Epithelial cell of esophagus (primary cell): ENCODE results near the gene TLE3.

Experiments used
- DNase-seq: peaks from one replicate; pipeline ENCODE4 v3.0.0; 2010; ENCODE audit warnings: low read depth
- H3K4me3 ChIP-seq: 2 replicates; pipeline ENCODE4 v1.5.1; 2011; ENCODE audit warnings: mild to moderate bottlenecking, low read length, control low read depth
- TF ChIP-seq, protein P1 (sequence below): IDR thresholded peaks from 2 replicates; pipeline ENCODE4 v1.5.1; 2011; ENCODE audit warnings: low read depth, mild to moderate bottlenecking, low read length, control low read depth, inconsistent platforms; ENCODE audit not compliant: insufficient read depth; ENCODE audit errors: missing control alignments

The TLE3 gene

DNA sequence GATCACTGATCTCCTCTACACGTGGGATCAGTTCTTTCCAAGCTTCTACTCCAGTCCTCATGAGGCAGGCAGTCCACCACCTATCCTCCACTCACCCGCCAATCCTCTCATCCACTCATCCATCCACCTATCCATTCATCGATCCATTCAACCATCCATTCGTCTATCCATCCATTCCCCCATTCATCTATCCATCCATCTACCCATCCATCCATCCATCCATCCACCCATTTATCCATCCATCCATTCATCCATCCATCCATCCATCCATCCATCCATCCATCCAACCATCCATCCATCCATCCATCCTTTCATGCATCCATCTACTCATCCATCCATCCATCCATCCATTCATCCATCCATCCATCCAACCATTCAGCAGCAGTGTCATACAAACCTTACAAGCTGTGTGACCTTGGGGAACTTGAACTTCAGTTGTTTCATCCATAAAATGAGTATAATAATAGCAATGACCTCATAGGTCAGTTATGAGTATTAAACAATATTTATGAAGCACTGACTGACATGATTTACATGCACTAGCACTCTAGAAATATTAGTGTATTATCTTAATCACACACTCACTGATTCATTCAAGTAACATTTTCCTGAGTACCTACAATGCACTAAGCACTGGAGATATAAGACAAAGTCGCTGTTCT lies 55.0 kb downstream of the TLE3 start:
- no peak for DNase-seq
- no peak overlapping the region for H3K4me3 ChIP-seq
- TF ChIP-seq, protein P1, sequence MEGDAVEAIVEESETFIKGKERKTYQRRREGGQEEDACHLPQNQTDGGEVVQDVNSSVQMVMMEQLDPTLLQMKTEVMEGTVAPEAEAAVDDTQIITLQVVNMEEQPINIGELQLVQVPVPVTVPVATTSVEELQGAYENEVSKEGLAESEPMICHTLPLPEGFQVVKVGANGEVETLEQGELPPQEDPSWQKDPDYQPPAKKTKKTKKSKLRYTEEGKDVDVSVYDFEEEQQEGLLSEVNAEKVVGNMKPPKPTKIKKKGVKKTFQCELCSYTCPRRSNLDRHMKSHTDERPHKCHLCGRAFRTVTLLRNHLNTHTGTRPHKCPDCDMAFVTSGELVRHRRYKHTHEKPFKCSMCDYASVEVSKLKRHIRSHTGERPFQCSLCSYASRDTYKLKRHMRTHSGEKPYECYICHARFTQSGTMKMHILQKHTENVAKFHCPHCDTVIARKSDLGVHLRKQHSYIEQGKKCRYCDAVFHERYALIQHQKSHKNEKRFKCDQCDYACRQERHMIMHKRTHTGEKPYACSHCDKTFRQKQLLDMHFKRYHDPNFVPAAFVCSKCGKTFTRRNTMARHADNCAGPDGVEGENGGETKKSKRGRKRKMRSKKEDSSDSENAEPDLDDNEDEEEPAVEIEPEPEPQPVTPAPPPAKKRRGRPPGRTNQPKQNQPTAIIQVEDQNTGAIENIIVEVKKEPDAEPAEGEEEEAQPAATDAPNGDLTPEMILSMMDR: no peak

DNA sequence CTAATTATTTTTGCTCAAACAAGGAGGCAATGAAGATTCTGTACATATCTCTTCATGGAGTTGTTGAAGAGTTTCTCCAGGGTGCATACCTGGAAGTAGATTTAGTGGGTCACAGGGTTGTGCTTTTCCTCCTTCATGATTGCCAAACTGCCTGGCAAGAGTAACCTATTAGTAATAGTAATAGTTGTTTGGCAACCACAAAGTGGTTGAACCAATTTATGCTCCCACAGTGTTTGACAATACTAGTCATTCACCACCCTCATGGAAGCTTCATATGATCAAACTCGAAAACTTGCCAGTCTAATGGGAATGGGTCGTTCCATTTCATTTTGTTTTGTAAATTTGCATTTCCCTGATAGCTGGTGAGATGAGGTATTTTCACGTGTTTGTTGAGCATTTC lies 57.8 kb downstream of the TLE3 start:
- DNase-seq: peak; percentile 69
- no peak overlapping the region for H3K4me3 ChIP-seq
- TF ChIP-seq, protein P1: no peak

DNA sequence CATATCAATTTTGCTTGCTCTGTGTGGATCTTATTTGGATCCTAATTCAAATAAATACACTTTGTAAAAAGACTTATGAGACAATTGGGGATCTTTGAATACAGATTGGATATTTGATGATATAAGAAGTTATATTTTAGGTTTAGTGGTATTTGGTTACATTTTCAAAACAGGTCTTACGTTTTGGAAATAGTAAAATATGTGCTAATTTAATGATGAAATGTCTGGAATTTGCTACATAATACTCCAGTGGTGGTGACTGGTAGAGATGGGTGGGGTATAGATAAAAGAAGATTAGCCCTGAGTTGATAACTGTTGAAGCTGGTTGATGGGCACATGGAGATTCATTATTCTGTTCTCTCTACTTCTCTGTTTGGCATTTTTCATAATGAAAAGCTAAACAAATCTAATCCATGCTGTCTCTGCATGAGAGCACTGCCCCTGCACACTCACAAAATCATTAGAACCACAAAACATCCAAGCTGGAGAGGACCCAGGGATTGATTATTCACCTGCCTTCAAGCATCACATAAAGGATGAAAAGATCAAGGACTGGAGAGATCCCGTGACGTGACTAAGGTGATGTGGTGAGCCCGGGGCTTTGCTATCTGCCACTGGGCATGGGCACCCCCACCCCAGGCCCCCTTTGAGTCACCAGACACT lies 58.9 kb downstream of the TLE3 start:
- TF ChIP-seq, protein P1: no peak
- DNase-seq: no peak
- H3K4me3 ChIP-seq: no peak overlapping the region

DNA sequence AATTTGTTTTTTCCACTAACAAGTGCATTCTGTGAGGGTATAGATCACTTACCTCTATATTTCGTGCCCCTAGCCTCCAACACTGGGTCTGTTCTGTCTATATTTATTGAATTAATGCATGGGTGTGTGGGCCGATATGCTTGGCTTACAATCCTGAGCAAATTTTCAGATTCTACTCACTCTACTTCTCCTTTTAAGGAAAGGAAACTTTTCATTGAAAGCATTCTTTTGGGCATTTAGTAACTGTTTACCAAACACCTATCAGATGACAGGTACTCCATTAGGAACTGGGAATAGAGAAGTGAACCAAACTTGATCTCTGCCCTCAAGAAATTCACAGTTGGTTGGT lies 60.5 kb downstream of the TLE3 start:
- no peak for DNase-seq
- TF ChIP-seq, protein P1: no peak
- no peak overlapping the region for H3K4me3 ChIP-seq

DNA sequence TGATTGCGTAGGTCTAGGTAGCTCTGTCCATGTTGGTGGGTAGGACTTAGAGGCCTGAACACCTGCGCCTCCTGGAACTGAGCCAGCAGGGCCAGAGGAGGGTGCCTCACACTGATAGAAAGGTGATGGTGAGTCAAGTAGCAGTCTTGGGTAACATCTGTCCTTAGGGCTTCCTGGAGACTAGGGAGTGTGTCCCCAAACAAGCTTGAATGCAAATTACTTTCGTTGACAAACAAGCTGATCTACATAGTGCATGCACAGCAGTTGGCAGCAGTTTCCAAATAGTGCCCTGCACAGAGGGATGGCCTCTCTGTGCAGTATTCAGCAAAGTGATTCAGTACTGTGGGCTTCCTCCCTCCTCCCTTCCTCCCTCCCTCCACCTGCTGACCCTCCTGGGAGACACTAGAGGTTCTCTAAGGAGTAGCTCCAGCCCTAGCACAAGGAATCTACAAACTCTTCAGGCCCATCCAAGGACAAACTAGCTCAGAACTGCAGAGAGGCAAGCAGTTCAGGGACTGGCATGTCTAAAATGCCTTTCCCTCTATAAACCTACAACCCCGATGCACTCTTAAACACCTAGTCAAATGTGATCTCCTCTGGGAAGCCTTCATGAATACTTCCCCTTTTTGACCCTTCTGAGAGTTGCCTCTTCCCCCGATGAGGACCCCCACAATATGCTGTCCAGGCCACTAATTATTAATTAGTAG lies 61.0 kb downstream of the TLE3 start:
- TF ChIP-seq, protein P1: peak; percentile 1
- DNase-seq: peak; percentile 68
- no peak overlapping the region for H3K4me3 ChIP-seq

DNA sequence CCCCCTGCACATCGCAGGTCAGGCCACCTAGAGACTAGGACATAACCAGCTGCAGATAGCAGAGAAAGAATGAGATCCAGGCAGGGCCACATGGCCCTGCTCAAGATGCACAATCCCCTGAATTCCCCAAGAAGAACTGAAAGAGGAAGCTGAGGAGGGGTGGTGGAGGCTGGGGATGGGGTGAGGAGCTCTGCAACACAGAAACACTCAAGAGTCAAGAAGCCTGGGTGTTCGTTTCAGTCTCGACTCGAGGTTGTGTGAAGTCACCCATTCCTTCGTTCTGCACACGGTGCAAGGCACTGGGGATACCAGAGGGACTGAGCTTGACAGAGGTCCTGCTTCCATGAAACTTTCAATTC lies 62.0 kb downstream of the TLE3 start:
- H3K4me3 ChIP-seq: no peak overlapping the region
- no peak for DNase-seq
- TF ChIP-seq, protein P1: no peak
